Spleen (tissue), 7 donors: ENCODE results near the gene TNXB.

Source experiments
- POLR2AphosphoS5 ChIP-seq, 3 donors: sonication (generic); formaldehyde crosslinking; IDR thresholded peaks; one replicate each; pipeline ENCODE4 v1.5.1; 2017; ENCODE audit warnings: antibody characterized with exemption in 3 of 3
- TF ChIP-seq, protein P1 (sequence below), 11 experiments: fragments of 200-600 bp in 7 of 11; fragments of 450-650 bp in 4 of 11; sonication (generic) in 4 of 11; IDR thresholded peaks in 8 of 11; conservative IDR thresholded peaks in 3 of 11; 1 replicate in 7 of 11; 2 replicates in 4 of 11; pipeline versions ENCODE4 v1.4.0 to v1.8.0; 2016 to 2021; ENCODE audit warnings: antibody characterized with exemption in 11 of 11, inconsistent platforms in 4 of 11, mild to moderate bottlenecking in 1 of 11
- donor health status: DM: no; HTN: no; CAD: no; lungs with moderate emphysema.
- donor health status: DM: no; HTN: no; CAD: no.
- donor health status: DM: no; HTN: no; CAD: no.

DNA sequence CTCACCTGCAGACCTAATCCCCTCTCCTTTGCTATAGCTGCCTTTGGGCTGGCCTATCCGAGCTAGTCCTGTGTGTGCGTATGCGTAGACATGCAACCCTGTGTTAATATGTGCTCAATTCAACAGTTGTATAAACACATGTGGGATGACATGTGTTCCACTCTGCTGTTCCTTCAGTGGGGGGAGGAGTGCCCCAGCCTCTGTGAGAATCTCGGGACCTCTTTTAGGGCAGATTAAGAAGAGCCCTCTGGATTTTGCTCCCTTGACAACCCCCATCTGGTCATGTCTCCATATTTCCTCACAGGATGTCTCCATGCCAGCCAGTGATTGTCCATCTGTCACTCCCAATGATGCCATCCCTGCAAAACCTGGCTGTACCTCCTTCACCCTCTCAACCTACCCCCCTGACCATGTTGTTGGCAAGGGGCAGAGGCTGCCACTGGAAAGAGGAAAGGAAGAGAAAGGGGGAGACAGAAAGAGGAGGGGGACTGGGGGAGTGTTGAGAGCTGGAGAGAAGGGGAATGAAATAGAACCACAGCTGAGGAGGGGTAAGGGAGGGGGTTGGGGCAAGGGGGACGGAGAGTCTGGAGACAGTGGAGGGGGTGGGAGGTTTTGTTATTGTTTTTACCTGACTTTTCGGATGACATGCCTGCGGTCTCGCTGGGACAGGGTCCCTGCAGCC lies 42.2 kb upstream of the TNXB start:
- TF ChIP-seq, protein P1, sequence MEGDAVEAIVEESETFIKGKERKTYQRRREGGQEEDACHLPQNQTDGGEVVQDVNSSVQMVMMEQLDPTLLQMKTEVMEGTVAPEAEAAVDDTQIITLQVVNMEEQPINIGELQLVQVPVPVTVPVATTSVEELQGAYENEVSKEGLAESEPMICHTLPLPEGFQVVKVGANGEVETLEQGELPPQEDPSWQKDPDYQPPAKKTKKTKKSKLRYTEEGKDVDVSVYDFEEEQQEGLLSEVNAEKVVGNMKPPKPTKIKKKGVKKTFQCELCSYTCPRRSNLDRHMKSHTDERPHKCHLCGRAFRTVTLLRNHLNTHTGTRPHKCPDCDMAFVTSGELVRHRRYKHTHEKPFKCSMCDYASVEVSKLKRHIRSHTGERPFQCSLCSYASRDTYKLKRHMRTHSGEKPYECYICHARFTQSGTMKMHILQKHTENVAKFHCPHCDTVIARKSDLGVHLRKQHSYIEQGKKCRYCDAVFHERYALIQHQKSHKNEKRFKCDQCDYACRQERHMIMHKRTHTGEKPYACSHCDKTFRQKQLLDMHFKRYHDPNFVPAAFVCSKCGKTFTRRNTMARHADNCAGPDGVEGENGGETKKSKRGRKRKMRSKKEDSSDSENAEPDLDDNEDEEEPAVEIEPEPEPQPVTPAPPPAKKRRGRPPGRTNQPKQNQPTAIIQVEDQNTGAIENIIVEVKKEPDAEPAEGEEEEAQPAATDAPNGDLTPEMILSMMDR (IDR thresholded peaks at IDR 0.05 in 8 of 11, conservative IDR thresholded peaks at IDR 0.05 in 3 of 11): no peak
- no peak for TF ChIP-seq POLR2AphosphoS5 (IDR thresholded peaks at IDR 0.05)
